Measurements from ENCODE around the gene IL18BP. TPM values are rescaled to one million over a fixed set of nuclear protein-coding genes. Genes with fewer than 3 reads are reported as not detected.

Gene IL18BP
- total and polyA plus RNA-seq, 2 donors (not counting 1 experiment from before 2014, with no cell fraction given) = 2.5 to 5.3 TPM

- Histone ChIP-seq H4K20me1 (ENCODE audit: control insufficient read depth, extremely low read depth, insufficient read depth, low read length) (no peaks in the 10 kb centered on the region), H3K4me3 (replicated peaks in 1 of 4; ENCODE audit: control extremely low read depth in 1 of 4, insufficient read depth in 1 of 4, low read depth in 3 of 4, low read length in 4 of 4) (no peak overlapping the region), H3K79me2 (ENCODE audit: control insufficient read depth, insufficient read depth, low read length) (no peaks in the 10 kb centered on the region), H3K4me1 (ENCODE audit: control insufficient read depth, extremely low read depth, insufficient read depth, low read length) (peaks cover 3% of the 10 kb centered on the region), H3K36me3 (ENCODE audit: control insufficient read depth, insufficient read depth, low read length) (peaks cover 7% of the 10 kb centered on the region), H3K27ac (ENCODE audit: insufficient read depth, low read length) (no peak overlapping the region), H3K4me2 (ENCODE audit: extremely low read depth, insufficient read depth, low read length) (no peak overlapping the region), H3K9me3 (ENCODE audit: control insufficient read depth, insufficient read depth, low read depth, low read length) (no peaks in the 10 kb centered on the region), H2AFZ (ENCODE audit: low read length) (no peak overlapping the region), H3K9ac (ENCODE audit: insufficient read depth, low read length) (no peak overlapping the region), H3K27me3 (ENCODE audit: control insufficient read depth, insufficient read depth, low read length) (no peaks in the 10 kb centered on the region)
- no peak for DNase-seq (ENCODE audit: low read depth in 2 of 2)
- TF ChIP-seq EZH2 (IDR thresholded peaks at IDR 0.05; ENCODE audit: low read length, missing control alignments) = no peak
- TF ChIP-seq, protein P1, sequence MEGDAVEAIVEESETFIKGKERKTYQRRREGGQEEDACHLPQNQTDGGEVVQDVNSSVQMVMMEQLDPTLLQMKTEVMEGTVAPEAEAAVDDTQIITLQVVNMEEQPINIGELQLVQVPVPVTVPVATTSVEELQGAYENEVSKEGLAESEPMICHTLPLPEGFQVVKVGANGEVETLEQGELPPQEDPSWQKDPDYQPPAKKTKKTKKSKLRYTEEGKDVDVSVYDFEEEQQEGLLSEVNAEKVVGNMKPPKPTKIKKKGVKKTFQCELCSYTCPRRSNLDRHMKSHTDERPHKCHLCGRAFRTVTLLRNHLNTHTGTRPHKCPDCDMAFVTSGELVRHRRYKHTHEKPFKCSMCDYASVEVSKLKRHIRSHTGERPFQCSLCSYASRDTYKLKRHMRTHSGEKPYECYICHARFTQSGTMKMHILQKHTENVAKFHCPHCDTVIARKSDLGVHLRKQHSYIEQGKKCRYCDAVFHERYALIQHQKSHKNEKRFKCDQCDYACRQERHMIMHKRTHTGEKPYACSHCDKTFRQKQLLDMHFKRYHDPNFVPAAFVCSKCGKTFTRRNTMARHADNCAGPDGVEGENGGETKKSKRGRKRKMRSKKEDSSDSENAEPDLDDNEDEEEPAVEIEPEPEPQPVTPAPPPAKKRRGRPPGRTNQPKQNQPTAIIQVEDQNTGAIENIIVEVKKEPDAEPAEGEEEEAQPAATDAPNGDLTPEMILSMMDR (conservative IDR thresholded peaks at IDR 0.05 in 1 of 2, IDR thresholded peaks at IDR 0.05 in 1 of 2; ENCODE audit: low read depth in 1 of 2, low read length in 2 of 2) = no peak
Measured at GRCh38 chr11:71996517-71996916, 2.2 kb upstream of the IL18BP start.

DNA sequence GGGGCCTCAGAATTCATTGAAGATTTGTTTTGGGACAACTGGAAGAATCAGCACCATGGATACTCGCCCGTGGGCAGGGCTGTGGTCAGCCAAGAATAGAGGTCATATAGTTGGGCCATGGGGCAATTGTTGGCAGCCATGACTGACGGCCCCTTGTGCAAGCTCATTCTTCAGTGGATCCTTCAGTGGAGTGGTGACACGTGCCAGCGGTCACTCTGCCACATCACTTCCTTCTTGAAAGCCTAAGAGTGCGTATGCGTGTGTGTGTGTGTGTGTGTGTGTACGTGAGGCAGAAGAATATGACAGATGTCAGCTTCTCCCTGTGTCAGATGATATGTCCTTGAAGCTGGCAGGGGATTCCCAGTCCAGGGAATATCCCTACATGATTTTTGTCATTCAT lies 1.8 kb upstream of the IL18BP start:
- TF ChIP-seq, protein P1 (conservative IDR thresholded peaks at IDR 0.05 in 1 of 2, IDR thresholded peaks at IDR 0.05 in 1 of 2; ENCODE audit: low read depth in 1 of 2, low read length in 2 of 2) = no peak
- peaks cover 3% of the 10 kb centered on the region for H3K4me1 ChIP-seq (ENCODE audit: control insufficient read depth, extremely low read depth, insufficient read depth, low read length)

GRCh38 chr11:71997594-71997993 lies 1.1 kb upstream of the IL18BP start:
- H3K9ac ChIP-seq (ENCODE audit: insufficient read depth, low read length) = no peak overlapping the region
- H3K79me2 ChIP-seq (ENCODE audit: control insufficient read depth, insufficient read depth, low read length) = no peaks in the 10 kb centered on the region
- no peak for DNase-seq (ENCODE audit: low read depth in 2 of 2)
- H3K27me3 ChIP-seq (ENCODE audit: control insufficient read depth, insufficient read depth, low read length) = no peaks in the 10 kb centered on the region
- TF ChIP-seq EZH2 (IDR thresholded peaks at IDR 0.05; ENCODE audit: low read length, missing control alignments) = no peak
- TF ChIP-seq, protein P1 (conservative IDR thresholded peaks at IDR 0.05 in 1 of 2, IDR thresholded peaks at IDR 0.05 in 1 of 2; ENCODE audit: low read depth in 1 of 2, low read length in 2 of 2) = no peak
- H3K36me3 ChIP-seq (ENCODE audit: control insufficient read depth, insufficient read depth, low read length) = peaks cover 12% of the 10 kb centered on the region
- H3K9me3 ChIP-seq (ENCODE audit: control insufficient read depth, insufficient read depth, low read depth, low read length) = no peaks in the 10 kb centered on the region
- H3K4me1 ChIP-seq (ENCODE audit: control insufficient read depth, extremely low read depth, insufficient read depth, low read length) = peaks cover 3% of the 10 kb centered on the region
- H4K20me1 ChIP-seq (ENCODE audit: control insufficient read depth, extremely low read depth, insufficient read depth, low read length) = no peaks in the 10 kb centered on the region
- no peak overlapping the region for H2AFZ ChIP-seq (ENCODE audit: low read length)
- no peak overlapping the region for H3K4me2 ChIP-seq (ENCODE audit: extremely low read depth, insufficient read depth, low read length)
- no peak overlapping the region for H3K4me3 ChIP-seq (replicated peaks in 1 of 4; ENCODE audit: control extremely low read depth in 1 of 4, insufficient read depth in 1 of 4, low read depth in 3 of 4, low read length in 4 of 4)
- H3K27ac ChIP-seq (ENCODE audit: insufficient read depth, low read length) = no peak overlapping the region

More for the DNA sequence above, 1.8 kb upstream of the IL18BP start:
- no peaks in the 10 kb centered on the region for H4K20me1 ChIP-seq (ENCODE audit: control insufficient read depth, extremely low read depth, insufficient read depth, low read length)
- DNase-seq (ENCODE audit: low read depth in 2 of 2) = no peak
- H3K27me3 ChIP-seq (ENCODE audit: control insufficient read depth, insufficient read depth, low read length) = no peaks in the 10 kb centered on the region
- H2AFZ ChIP-seq (ENCODE audit: low read length) = no peak overlapping the region
- H3K9me3 ChIP-seq (ENCODE audit: control insufficient read depth, insufficient read depth, low read depth, low read length) = no peaks in the 10 kb centered on the region
- H3K27ac ChIP-seq (ENCODE audit: insufficient read depth, low read length) = no peak overlapping the region
- no peak overlapping the region for H3K4me3 ChIP-seq (replicated peaks in 1 of 4; ENCODE audit: control extremely low read depth in 1 of 4, insufficient read depth in 1 of 4, low read depth in 3 of 4, low read length in 4 of 4)
- no peak overlapping the region for H3K9ac ChIP-seq (ENCODE audit: insufficient read depth, low read length)
- no peak overlapping the region for H3K4me2 ChIP-seq (ENCODE audit: extremely low read depth, insufficient read depth, low read length)
- H3K79me2 ChIP-seq (ENCODE audit: control insufficient read depth, insufficient read depth, low read length) = no peaks in the 10 kb centered on the region
- H3K36me3 ChIP-seq (ENCODE audit: control insufficient read depth, insufficient read depth, low read length) = peaks cover 10% of the 10 kb centered on the region
